Measurements from ENCODE around the gene ACVR1. TPM values are rescaled to one million over a fixed set of nuclear protein-coding genes. Genes with fewer than 3 reads are reported as not detected.

The ACVR1 gene
- polyA plus RNA-seq, 1 of the 3 experiments (the other 2 are of a cell fraction) = 22.4 TPM

DNA sequence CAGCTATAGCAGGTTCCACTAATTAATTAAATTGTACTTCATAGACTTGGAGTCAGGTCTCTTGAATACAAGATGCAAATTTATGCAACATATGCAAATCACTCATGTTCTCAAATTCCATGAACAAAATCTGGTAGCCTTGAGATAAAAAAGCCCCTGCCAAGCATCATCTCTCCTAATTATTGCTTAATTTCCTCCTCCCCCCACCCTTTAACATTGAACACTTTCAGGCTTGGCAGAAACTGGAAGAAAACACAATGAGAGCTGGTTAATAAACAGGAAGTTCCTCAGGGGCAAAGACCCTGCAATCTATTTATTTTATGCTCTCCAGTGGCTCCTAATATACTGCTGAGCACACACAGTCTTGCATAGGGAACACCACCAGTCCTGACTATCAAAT is 35.6 kb upstream of the ACVR1 start:
- no peak for DNase-seq
- TF ChIP-seq RXRA (IDR thresholded peaks at IDR 0.05; ENCODE audit: borderline replicate concordance, low read depth) = no peak
- TF ChIP-seq MXI1 (IDR thresholded peaks at IDR 0.05; ENCODE audit: low read depth, low read length) = no peak
- Histone ChIP-seq H3K4me2 (no peak overlapping the region), H3K36me3 (replicated peaks in 1 of 2; ENCODE audit: control insufficient read depth in 1 of 2, insufficient read depth in 2 of 2, low read length in 1 of 2) (no peaks in the 10 kb centered on the region), H3K27me3 (ENCODE audit: insufficient read depth) (no peaks in the 10 kb centered on the region), H3K27ac (ENCODE audit: low read depth in 2 of 2, low read length in 1 of 2) (no peak overlapping the region), H2AFZ (ENCODE audit: low read depth) (no peak overlapping the region), H3K9me3 (no peaks in the 10 kb centered on the region), H3K9ac (no peak overlapping the region), H3K9me2 (no peaks in the 10 kb centered on the region), H4K20me1 (ENCODE audit: insufficient read depth) (no peaks in the 10 kb centered on the region), H3K4me1 (ENCODE audit: control insufficient read depth in 1 of 2, insufficient read depth in 2 of 2, low read depth in 1 of 2, low read length in 1 of 2) (no peaks in the 10 kb centered on the region), H3F3A (replicated peaks; ENCODE audit: insufficient read depth) (no peaks in the 10 kb centered on the region), H3K4me3 (ENCODE audit: low read depth in 2 of 2, low read length in 1 of 2) (no peak overlapping the region), H3K79me2 (ENCODE audit: insufficient read depth) (no peaks in the 10 kb centered on the region)
- POLR2A ChIA-PET = no interaction called here
- CTCF ChIA-PET = interaction anchor here (1.2 kb wide), 1 partner anchor 18 kb away, joined by 4 read pairs; no protein-coding TSS in a partner anchor

DNA sequence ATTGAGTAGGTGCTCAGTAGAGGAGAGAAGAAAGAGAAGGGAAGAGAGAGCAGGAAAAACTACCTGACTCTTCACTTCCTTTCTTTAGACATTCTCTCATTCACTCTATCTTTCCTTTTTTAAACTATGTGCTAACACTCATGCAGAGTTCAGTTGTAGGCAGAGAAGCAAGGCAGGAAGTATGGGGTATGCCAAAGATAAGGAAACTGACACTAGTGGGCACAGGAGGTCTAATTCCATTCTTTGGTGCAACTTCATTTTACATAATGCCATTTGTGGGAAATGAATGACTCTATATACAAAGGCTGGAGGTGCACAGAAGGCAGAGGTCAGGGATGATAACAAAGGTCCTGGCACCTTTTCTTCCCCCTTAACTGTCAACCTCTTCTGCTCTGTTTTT is 35.1 kb upstream of the ACVR1 start:
- Histone ChIP-seq H3K27me3 (ENCODE audit: insufficient read depth) (no peaks in the 10 kb centered on the region), H4K20me1 (ENCODE audit: insufficient read depth) (no peaks in the 10 kb centered on the region), H3K4me2 (no peak overlapping the region), H2AFZ (ENCODE audit: low read depth) (no peak overlapping the region), H3K4me3 (ENCODE audit: low read depth in 2 of 2, low read length in 1 of 2) (no peak overlapping the region), H3K79me2 (ENCODE audit: insufficient read depth) (no peaks in the 10 kb centered on the region), H3K27ac (ENCODE audit: low read depth in 2 of 2, low read length in 1 of 2) (no peak overlapping the region), H3K9ac (no peak overlapping the region), H3K4me1 (ENCODE audit: control insufficient read depth in 1 of 2, insufficient read depth in 2 of 2, low read depth in 1 of 2, low read length in 1 of 2) (no peaks in the 10 kb centered on the region), H3K9me3 (no peaks in the 10 kb centered on the region), H3F3A (replicated peaks; ENCODE audit: insufficient read depth) (no peaks in the 10 kb centered on the region), H3K36me3 (replicated peaks in 1 of 2; ENCODE audit: control insufficient read depth in 1 of 2, insufficient read depth in 2 of 2, low read length in 1 of 2) (no peaks in the 10 kb centered on the region), H3K9me2 (no peaks in the 10 kb centered on the region)
- ChIA-PET POLR2A (no interaction called here), CTCF (no interaction called here)
- no peak for DNase-seq
- TF ChIP-seq TEAD4 (IDR thresholded peaks at IDR 0.05; ENCODE audit: borderline replicate concordance, insufficient read depth) (no peak), NRF1 (IDR thresholded peaks at IDR 0.05; ENCODE audit: low read depth, low read length) (no peak), ELF1 (IDR thresholded peaks at IDR 0.05) (no peak), SIN3A (IDR thresholded peaks at IDR 0.05; ENCODE audit: borderline replicate concordance, low read depth, low read length) (no peak), EZH2phosphoT487 (IDR thresholded peaks at IDR 0.05; ENCODE audit: borderline replicate concordance, low read depth) (no peak), JUND (IDR thresholded peaks at IDR 0.05) (no peak), EP300 (IDR thresholded peaks at IDR 0.05; ENCODE audit: borderline replicate concordance in 1 of 2, low read depth in 1 of 2, low read length in 1 of 2) (no peak), FOXM1 (IDR thresholded peaks at IDR 0.05; ENCODE audit: low read depth) (no peak)
- TF ChIP-seq, protein P1, sequence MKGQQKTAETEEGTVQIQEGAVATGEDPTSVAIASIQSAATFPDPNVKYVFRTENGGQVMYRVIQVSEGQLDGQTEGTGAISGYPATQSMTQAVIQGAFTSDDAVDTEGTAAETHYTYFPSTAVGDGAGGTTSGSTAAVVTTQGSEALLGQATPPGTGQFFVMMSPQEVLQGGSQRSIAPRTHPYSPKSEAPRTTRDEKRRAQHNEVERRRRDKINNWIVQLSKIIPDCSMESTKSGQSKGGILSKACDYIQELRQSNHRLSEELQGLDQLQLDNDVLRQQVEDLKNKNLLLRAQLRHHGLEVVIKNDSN (IDR thresholded peaks at IDR 0.05; ENCODE audit: borderline replicate concordance, low read depth) = no peak

DNA sequence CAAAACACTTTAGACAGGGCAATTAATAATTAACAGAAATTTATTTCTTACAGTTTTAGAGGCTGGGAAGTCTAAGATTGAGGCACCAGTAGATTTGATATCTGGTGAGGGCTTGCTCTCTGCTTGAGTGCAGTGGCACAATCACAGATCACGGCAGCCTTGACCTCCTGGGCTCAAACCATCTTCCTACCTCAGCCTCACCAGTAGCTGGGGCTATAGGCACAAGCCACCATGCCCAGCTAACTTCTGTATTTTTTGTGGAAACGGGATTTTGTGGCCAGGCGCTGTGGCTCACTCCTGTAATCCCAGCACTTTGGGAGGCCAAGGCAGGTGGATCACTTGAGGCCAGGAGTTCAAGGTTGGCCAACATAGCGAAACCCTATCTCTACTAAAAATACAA is 29.0 kb upstream of the ACVR1 start:
- Histone ChIP-seq H3K9ac (no peak overlapping the region), H4K20me1 (ENCODE audit: insufficient read depth) (no peaks in the 10 kb centered on the region), H3F3A (replicated peaks; ENCODE audit: insufficient read depth) (no peaks in the 10 kb centered on the region), H3K4me1 (ENCODE audit: control insufficient read depth in 1 of 2, insufficient read depth in 2 of 2, low read depth in 1 of 2, low read length in 1 of 2) (no peaks in the 10 kb centered on the region), H3K79me2 (ENCODE audit: insufficient read depth) (no peaks in the 10 kb centered on the region), H3K27ac (ENCODE audit: low read depth in 2 of 2, low read length in 1 of 2) (no peak overlapping the region), H3K9me2 (no peaks in the 10 kb centered on the region), H3K36me3 (replicated peaks in 1 of 2; ENCODE audit: control insufficient read depth in 1 of 2, insufficient read depth in 2 of 2, low read length in 1 of 2) (no peaks in the 10 kb centered on the region), H2AFZ (ENCODE audit: low read depth) (no peak overlapping the region), H3K4me3 (ENCODE audit: low read depth in 2 of 2, low read length in 1 of 2) (no peak overlapping the region), H3K9me3 (no peaks in the 10 kb centered on the region), H3K4me2 (no peak overlapping the region), H3K27me3 (ENCODE audit: insufficient read depth) (no peaks in the 10 kb centered on the region)
- POLR2A ChIA-PET = no interaction called here
- no peak for DNase-seq
- CTCF ChIA-PET = no interaction called here
- TF ChIP-seq RXRA (IDR thresholded peaks at IDR 0.05; ENCODE audit: borderline replicate concordance, low read depth) = no peak
- WGBS (ENCODE audit: low lambda C conversion rate) = 88% methylated on average over 1 of the region's 4 CpGs

Measured in SK-N-SH (cell line).